DOHH2 (cell line): ENCODE measurements around the gene SNX20.

ENCODE experiments used
- H3F3A ChIP-seq: fragments of 200-600 bp; sonication (generic), shearing (Covaris generic); 2 replicates; pipeline ENCODE4 v1.6.0; 2016; ENCODE audit warnings: antibody characterized with exemption, mild to moderate bottlenecking; ENCODE audit not compliant: control insufficient read depth, insufficient read depth
- H3K27ac ChIP-seq: fragments of 200-600 bp; sonication (generic); 2 replicates; pipeline ENCODE4 v1.5.1; 2014; ENCODE audit warnings: low read depth, mild to moderate bottlenecking, low read length, moderate library complexity
- H3K27me3 ChIP-seq: fragments of 200-600 bp; sonication (generic); 2 replicates; pipeline ENCODE4 v1.6.1; 2014; ENCODE audit warnings: mild to moderate bottlenecking, low read length, mixed read lengths; ENCODE audit not compliant: control insufficient read depth
- H3K36me3 ChIP-seq: fragments of 200-600 bp; sonication (generic); 2 replicates; pipeline ENCODE4 v1.6.1; 2014; ENCODE audit warnings: mild to moderate bottlenecking, low read length, moderate library complexity, mixed read lengths; ENCODE audit not compliant: control insufficient read depth
- H3K4me1 ChIP-seq: fragments of 200-600 bp; sonication (generic); 2 replicates; pipeline ENCODE4 v1.6.1; 2014; ENCODE audit warnings: mild to moderate bottlenecking, low read length, mixed read lengths; ENCODE audit not compliant: control insufficient read depth
- H3K4me2 ChIP-seq: fragments of 200-600 bp; sonication (generic); 2 replicates; pipeline ENCODE4 v1.6.0; 2014; ENCODE audit warnings: mild to moderate bottlenecking, low read length, moderate library complexity
- H3K4me3 ChIP-seq: fragments of 200-600 bp; sonication (generic); 2 replicates; pipeline ENCODE4 v1.5.1; 2014; ENCODE audit warnings: mild to moderate bottlenecking, low read length, mixed read lengths
- H3K79me2 ChIP-seq: fragments of 200-600 bp; sonication (generic); 2 replicates; pipeline ENCODE4 v1.6.1; 2014; ENCODE audit warnings: mild to moderate bottlenecking, low read length, mixed read lengths; ENCODE audit not compliant: control insufficient read depth
- H3K9me2 ChIP-seq: fragments of 200-600 bp; sonication (generic); replicated peaks from 2 replicates; pipeline ENCODE4 v1.6.1; 2014; ENCODE audit warnings: mild to moderate bottlenecking, low read length, mixed read lengths; ENCODE audit not compliant: control insufficient read depth
- H3K9me3 ChIP-seq: fragments of 200-600 bp; sonication (generic); 2 replicates; pipeline ENCODE4 v1.6.1; 2014; ENCODE audit warnings: antibody characterized with exemption, low read length, mixed read lengths; ENCODE audit not compliant: control insufficient read depth, insufficient read depth
- H4K20me1 ChIP-seq: fragments of 200-600 bp; sonication (generic); 2 replicates; pipeline ENCODE4 v1.6.0; 2014; ENCODE audit warnings: low read depth, mild to moderate bottlenecking, antibody characterized with exemption, low read length, moderate library complexity; ENCODE audit not compliant: control insufficient read depth, insufficient read depth
- CTCF ChIP-seq: fragments of 200-600 bp; sonication (generic); IDR thresholded peaks from one replicate; pipeline ENCODE4 v1.5.1; 2014; ENCODE audit warnings: antibody characterized with exemption, mild to moderate bottlenecking, low read depth, low read length; ENCODE audit not compliant: poor library complexity, severe bottlenecking
- EZH2phosphoT487 ChIP-seq: fragments of 200-600 bp; sonication (generic); IDR thresholded peaks from 2 replicates; pipeline ENCODE4 v1.6.1; 2017; ENCODE audit warnings: borderline replicate concordance, mild to moderate bottlenecking, antibody characterized with exemption, low read length, moderate library complexity, mixed read lengths

Gene SNX20

GRCh38 chr16:50657241-50657640 is 23.9 kb downstream of the SNX20 start:
- Histone ChIP-seq H3K9me3 (no peaks in the 10 kb centered on the region), H3K36me3 (no peaks in the 10 kb centered on the region), H3K27ac (no peak overlapping the region), H3K4me3 (no peak overlapping the region), H3F3A (no peaks in the 10 kb centered on the region), H3K4me2 (no peak overlapping the region), H3K9me2 (no peaks in the 10 kb centered on the region), H3K4me1 (no peaks in the 10 kb centered on the region), H3K79me2 (no peaks in the 10 kb centered on the region), H3K27me3 (no peaks in the 10 kb centered on the region), H4K20me1 (no peaks in the 10 kb centered on the region)
- TF ChIP-seq CTCF (no peak), EZH2phosphoT487 (no peak)

- Histone ChIP-seq H3K27ac (no peak overlapping the region), H3K4me1 (no peaks in the 10 kb centered on the region), H3F3A (no peaks in the 10 kb centered on the region), H3K4me3 (no peak overlapping the region), H3K27me3 (no peaks in the 10 kb centered on the region), H3K4me2 (no peak overlapping the region), H3K36me3 (no peaks in the 10 kb centered on the region), H3K9me3 (peaks cover 5% of the 10 kb centered on the region; the same call in 1 of the 2 replicates), H4K20me1 (no peaks in the 10 kb centered on the region), H3K9me2 (no peaks in the 10 kb centered on the region), H3K79me2 (no peaks in the 10 kb centered on the region)
- TF ChIP-seq CTCF (no peak), EZH2phosphoT487 (no peak)
Observed at GRCh38 chr16:50655558-50656055, 25.5 kb downstream of the SNX20 start.

GRCh38 chr16:50653633-50654519 is 27.2 kb downstream of the SNX20 start:
- no peak overlapping the region for H3K27ac ChIP-seq
- H3K79me2 ChIP-seq = no peaks in the 10 kb centered on the region
- no peak overlapping the region for H3K4me3 ChIP-seq
- H3K4me2 ChIP-seq = no peak overlapping the region
- no peaks in the 10 kb centered on the region for H3F3A ChIP-seq
- no peaks in the 10 kb centered on the region for H3K9me2 ChIP-seq
- no peaks in the 10 kb centered on the region for H4K20me1 ChIP-seq
- H3K9me3 ChIP-seq = peaks cover 5% of the 10 kb centered on the region; the same call in 1 of the 2 replicates
- H3K27me3 ChIP-seq = no peaks in the 10 kb centered on the region
- TF ChIP-seq CTCF = no peak
- TF ChIP-seq EZH2phosphoT487 = no peak
- no peaks in the 10 kb centered on the region for H3K36me3 ChIP-seq
- H3K4me1 ChIP-seq = no peaks in the 10 kb centered on the region
